GM18907 (cell line): ENCODE measurements around the gene ATP2A3.
"Not testable (repeated sequence)": the region's sequence is repeated elsewhere in the genome, so short reads cannot be mapped to it uniquely, and the experiment has no call there.

Source experiments
- ATAC-seq: cut with Tn5 transposase; IDR thresholded peaks from one replicate; pipeline ENCODE4 v1.9.1; 2021; ENCODE audit warnings: mild to moderate bottlenecking, moderate library complexity; ENCODE audit not compliant: unreplicated experiment

ATP2A3 gene

GRCh38 chr17:3992370-3992769 lies 28.1 kb upstream of the ATP2A3 start:
- no peak for ATAC-seq

- not testable (repeated sequence) for ATAC-seq
These were observed 27.5 kb upstream of the ATP2A3 start for GRCh38 chr17:3991699-3992098.

GRCh38 chr17:3990386-3991127 lies 26.3 kb upstream of the ATP2A3 start:
- ATAC-seq = no peak

- no peak for ATAC-seq
These were observed 25.0 kb upstream of the ATP2A3 start for GRCh38 chr17:3989041-3989886.

- ATAC-seq = no peak
These were observed 24.2 kb upstream of the ATP2A3 start for GRCh38 chr17:3988297-3989040.

GRCh38 chr17:3986939-3987335 lies 22.7 kb upstream of the ATP2A3 start:
- ATAC-seq = no peak

- ATAC-seq = no peak
These were observed 22.2 kb upstream of the ATP2A3 start for GRCh38 chr17:3986270-3986938.

- ATAC-seq = no peak
These were observed 21.6 kb upstream of the ATP2A3 start for GRCh38 chr17:3985846-3986245.

GRCh38 chr17:3983606-3984484 lies 19.6 kb upstream of the ATP2A3 start:
- ATAC-seq = no peak

- no peak for ATAC-seq
These were observed 18.3 kb upstream of the ATP2A3 start for GRCh38 chr17:3982541-3983017.

GRCh38 chr17:3982113-3982512 lies 17.9 kb upstream of the ATP2A3 start:
- ATAC-seq = no peak

- no peak for ATAC-seq
These were observed 17.2 kb upstream of the ATP2A3 start for GRCh38 chr17:3981455-3981854.

- no peak for ATAC-seq
These were observed 16.3 kb upstream of the ATP2A3 start for GRCh38 chr17:3980381-3981014.

GRCh38 chr17:3979290-3979611 lies 15.0 kb upstream of the ATP2A3 start:
- no peak for ATAC-seq

GRCh38 chr17:3978421-3979289 lies 14.4 kb upstream of the ATP2A3 start:
- no peak for ATAC-seq

- ATAC-seq = no peak
These were observed 13.2 kb upstream of the ATP2A3 start for GRCh38 chr17:3977387-3977786.

GRCh38 chr17:3976675-3977171 lies 12.5 kb upstream of the ATP2A3 start:
- ATAC-seq = no peak

GRCh38 chr17:3974980-3975379 lies 10.7 kb upstream of the ATP2A3 start:
- no peak for ATAC-seq
